Bronchial smooth muscle cell (primary cell): Measurements from ENCODE around the gene SPINT2. TPM values are rescaled to one million over a fixed set of nuclear protein-coding genes. Genes with fewer than 3 reads are reported as not detected.

Experiments used
- total RNA-seq: library from RNA; depleted of rRNA; stranded (reverse); fragments of >200 nt; gene quantifications from 2 replicates; pipeline ENCODE4 v1.2.1, GENCODE V29; 2014

SPINT2 gene
- 1.4 and 2.1 TPM in 2 replicates for total RNA-seq

GRCh38 chr19:38264486-38265212, at the start of gene SPINT2:
Gene SPINT2, plus strand, starts transcription at chr19:38264573. Its CDS starts 320 bp downstream, at chr19:38264893.

GRCh38 chr19:38224014-38224862, 40.1 kb upstream of the SPINT2 start, which contains the start of gene DPF1:
Gene DPF1, minus strand, starts transcription at chr19:38224222. Its CDS starts 80 bp downstream, at chr19:38224142.

GRCh38 chr19:38303517-38304351, 39.4 kb downstream of the SPINT2 start, which contains the start of gene C19orf33:
Gene C19orf33, plus strand, starts transcription at chr19:38304251. Its CDS starts 11 bp downstream, at chr19:38304262.

GRCh38 chr19:38315657-38316476, 51.5 kb downstream of the SPINT2 start, which contains the start of gene YIF1B:
Gene YIF1B, minus strand, starts transcription at chr19:38315947. Its CDS starts 30 bp downstream, at chr19:38315917.

GRCh38 chr19:38319421-38320258, 55.3 kb downstream of the SPINT2 start, which contains the start of gene KCNK6:
Gene KCNK6, plus strand, starts transcription at chr19:38319845. Its CDS starts 106 bp downstream, at chr19:38319951.

Other genes with a start within 250 kb of the SPINT2 start
- gene DPF1, start 40.4 kb upstream of the SPINT2 start, total RNA-seq = 0.34 and 0.63 TPM in 2 replicates
- gene PPP1R14A, start 8.2 kb upstream of the SPINT2 start, total RNA-seq = 0.16 and 0.17 TPM in 2 replicates
- 1.5 and 8.8 TPM in 2 replicates for gene C19orf33, start 39.7 kb downstream of the SPINT2 start, total RNA-seq
- gene YIF1B, start 51.4 kb downstream of the SPINT2 start, total RNA-seq = 41.0 and 58.3 TPM in 2 replicates
- 1.9 and 2.0 TPM in 2 replicates for gene KCNK6, start 55.3 kb downstream of the SPINT2 start, total RNA-seq
- gene CATSPERG, start 71.3 kb downstream of the SPINT2 start, total RNA-seq = 1.0 and 1.1 TPM in 2 replicates
- 182 and 195 TPM in 2 replicates for gene PSMD8, start 110.0 kb downstream of the SPINT2 start, total RNA-seq
- 0.32 and 0.34 TPM in 2 replicates for gene GGN, start 123.5 kb downstream of the SPINT2 start, total RNA-seq
- 0.69 and 2.0 TPM in 2 replicates for gene SPRED3, start 124.1 kb downstream of the SPINT2 start, total RNA-seq
- gene FAM98C, start 138.5 kb downstream of the SPINT2 start, total RNA-seq = 8.2 and 9.6 TPM in 2 replicates
- 0.34 TPM in 1 of 2 replicates, not detected in the other for gene RASGRP4, start 161.6 kb downstream of the SPINT2 start, total RNA-seq
- under 0.01 TPM in 2 replicates for gene RYR1, start 169.1 kb downstream of the SPINT2 start, total RNA-seq